HepG2 (cell line): ENCODE results near the gene EFHD2. TPM values are rescaled to one million over a fixed set of nuclear protein-coding genes. Genes with fewer than 3 reads are reported as not detected.

ENCODE experiments used
- BHLHE40 ChIP-seq: IDR thresholded peaks from 2 replicates; pipeline ENCODE4 v1.6.1; 2011; ENCODE audit warnings: low read length, improper control_type of control experiment
- ELF3 ChIP-seq: IDR thresholded peaks from 2 replicates; pipeline ENCODE4 v1.6.1; 2016; ENCODE audit warnings: missing genetic modification reagents, missing compliant biosample characterization
- FOSL1 ChIP-seq: sonication (generic); formaldehyde crosslinking; IDR thresholded peaks from 2 replicates; pipeline ENCODE4 v1.9.0; 2021; ENCODE audit warnings: missing genetic modification reagents, borderline replicate concordance
- HOXA3 ChIP-seq: sonication (generic); formaldehyde crosslinking; IDR thresholded peaks from 2 replicates; pipeline ENCODE4 v1.5.0; 2020; ENCODE audit warnings: missing genetic modification reagents
- NCOR1 ChIP-seq: fragments of 200-600 bp; sonication (generic); IDR thresholded peaks from 2 replicates; pipeline ENCODE4 v1.7.0; 2017; ENCODE audit warnings: antibody characterized with exemption, low read length, borderline replicate concordance
- SMARCC2 ChIP-seq: fragments of 450-650 bp; IDR thresholded peaks from 2 replicates; pipeline ENCODE4 v1.6.1; 2017; ENCODE audit warnings: antibody characterized with exemption, mild to moderate bottlenecking
- STAG1 ChIP-seq: sonication (generic); formaldehyde crosslinking; IDR thresholded peaks from 2 replicates; pipeline ENCODE4 v1.4.0; 2020; ENCODE audit warnings: missing genetic modification reagents
- TMF1 ChIP-seq: sonication (generic); formaldehyde crosslinking; IDR thresholded peaks from 2 replicates; pipeline ENCODE4 v1.8.1; 2022; ENCODE audit warnings: low read depth, missing genetic modification reagents
- ZNF264 ChIP-seq: sonication (generic); formaldehyde crosslinking; IDR thresholded peaks from 2 replicates; pipeline ENCODE4 v1.4.0; 2020; ENCODE audit warnings: missing genetic modification reagents
- ZNF703 ChIP-seq: sonication (generic); formaldehyde crosslinking; IDR thresholded peaks from 2 replicates; pipeline ENCODE4 v1.5.1; 2020; ENCODE audit warnings: missing genetic modification reagents, mild to moderate bottlenecking, moderate library complexity, borderline replicate concordance
- polyA plus RNA-seq, 8 experiments: library from polyadenylated mRNA; depleted of rRNA in 3 of 8; stranded (reverse) in 7 of 8; unstranded in 1 of 8; fragments of >200 nt; fragmentation: Illumina TruSeq in 4 of 8; extraction: Trizol in 4 of 8; gene quantifications; 2 replicates each; pipeline versions ENCODE4 v1.2.1 to v1.2.3, GENCODE V29; 2011 to 2016; ENCODE audit warnings: low read depth in 4 of 8, missing spikeins in 1 of 8, mixed read lengths in 1 of 8; ENCODE audit not compliant: insufficient read depth in 1 of 8
- total RNA-seq, 5 experiments: library from RNA; depleted of rRNA; stranded (reverse); fragments of >200 nt; fragmentation: Illumina TruSeq; extraction: Trizol; gene quantifications; 2 replicates each; pipeline ENCODE4 v1.2.3, GENCODE V29; 2016; ENCODE audit warnings: low read depth in 1 of 5
- TF ChIP-seq, protein P1 (sequence below): sonication (generic); formaldehyde crosslinking; IDR thresholded peaks from 2 replicates; pipeline ENCODE4 v1.4.0; 2020; ENCODE audit warnings: mild to moderate bottlenecking, missing genetic modification reagents
- TF ChIP-seq, protein P2 (sequence below): sonication (generic); formaldehyde crosslinking; IDR thresholded peaks from 2 replicates; pipeline ENCODE4 v1.5.0; 2020; ENCODE audit warnings: mild to moderate bottlenecking, missing genetic modification reagents
- TF ChIP-seq, protein P3 (sequence below): sonication (generic); formaldehyde crosslinking; IDR thresholded peaks from 2 replicates; pipeline ENCODE4 v1.4.0; 2020; ENCODE audit warnings: missing genetic modification reagents
- TF ChIP-seq, protein P4 (sequence below): sonication (generic); formaldehyde crosslinking; IDR thresholded peaks from 2 replicates; pipeline ENCODE4 v1.4.0; 2020; ENCODE audit warnings: missing genetic modification reagents

Gene EFHD2
- total and polyA plus RNA-seq, 2 of the 13 experiments (the other 11 are each of a cell fraction or from before 2014, with no cell fraction given) = 9.4 to 12.7 TPM

DNA sequence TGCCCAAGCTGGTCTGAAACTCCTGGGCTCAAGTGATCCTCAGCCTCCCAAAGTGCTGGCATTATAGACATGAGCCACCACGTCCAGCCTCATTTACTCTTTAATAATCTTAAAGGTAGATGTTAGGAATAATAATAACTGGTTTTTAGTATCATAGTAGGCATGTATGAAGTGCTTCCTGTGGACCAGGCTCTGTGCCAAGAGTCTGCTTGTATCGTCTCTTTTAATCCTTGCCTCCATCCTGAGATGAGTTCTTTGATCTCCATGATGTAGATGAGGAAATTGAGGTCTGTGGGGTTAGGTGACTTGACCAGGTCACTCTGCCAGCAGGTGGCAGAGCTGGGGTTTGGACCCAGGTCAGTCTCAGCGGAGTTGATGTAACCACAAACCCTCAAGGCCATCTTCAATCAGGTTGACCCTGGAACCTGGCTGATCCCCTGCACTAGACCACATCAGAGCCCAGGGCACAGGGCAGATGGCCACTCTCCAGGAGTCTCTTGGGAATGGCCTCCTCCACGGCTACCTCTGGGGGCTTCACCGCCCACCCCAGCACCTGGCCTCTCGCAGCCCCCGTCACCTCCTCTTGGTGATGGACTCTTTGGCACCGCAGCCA, 11.3 kb downstream of the EFHD2 start (continued):
- TF ChIP-seq TMF1 (CRISPR knock-in tag) (no peak), FOSL1 (CRISPR knock-in tag) (no peak), ZNF264 (CRISPR knock-in tag) (no peak), HOXA3 (CRISPR knock-in tag) (peak; percentile 42; the same call in 1 of the 2 replicates), SMARCC2 (no peak), ELF3 (CRISPR knock-in tag) (peak; percentile 65; the same call in 1 of the 2 replicates), NCOR1 (0 out of 2 replicates have a peak, but pooled peaks have one; percentile 36), BHLHE40 (no peak), ZNF703 (CRISPR knock-in tag) (no peak), STAG1 (CRISPR knock-in tag) (peak; percentile 59)
- TF ChIP-seq, protein P1, sequence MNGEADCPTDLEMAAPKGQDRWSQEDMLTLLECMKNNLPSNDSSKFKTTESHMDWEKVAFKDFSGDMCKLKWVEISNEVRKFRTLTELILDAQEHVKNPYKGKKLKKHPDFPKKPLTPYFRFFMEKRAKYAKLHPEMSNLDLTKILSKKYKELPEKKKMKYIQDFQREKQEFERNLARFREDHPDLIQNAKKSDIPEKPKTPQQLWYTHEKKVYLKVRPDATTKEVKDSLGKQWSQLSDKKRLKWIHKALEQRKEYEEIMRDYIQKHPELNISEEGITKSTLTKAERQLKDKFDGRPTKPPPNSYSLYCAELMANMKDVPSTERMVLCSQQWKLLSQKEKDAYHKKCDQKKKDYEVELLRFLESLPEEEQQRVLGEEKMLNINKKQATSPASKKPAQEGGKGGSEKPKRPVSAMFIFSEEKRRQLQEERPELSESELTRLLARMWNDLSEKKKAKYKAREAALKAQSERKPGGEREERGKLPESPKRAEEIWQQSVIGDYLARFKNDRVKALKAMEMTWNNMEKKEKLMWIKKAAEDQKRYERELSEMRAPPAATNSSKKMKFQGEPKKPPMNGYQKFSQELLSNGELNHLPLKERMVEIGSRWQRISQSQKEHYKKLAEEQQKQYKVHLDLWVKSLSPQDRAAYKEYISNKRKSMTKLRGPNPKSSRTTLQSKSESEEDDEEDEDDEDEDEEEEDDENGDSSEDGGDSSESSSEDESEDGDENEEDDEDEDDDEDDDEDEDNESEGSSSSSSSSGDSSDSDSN (CRISPR knock-in tag) = peak; percentile 24; the same call in 1 of the 2 replicates
- TF ChIP-seq, protein P2, sequence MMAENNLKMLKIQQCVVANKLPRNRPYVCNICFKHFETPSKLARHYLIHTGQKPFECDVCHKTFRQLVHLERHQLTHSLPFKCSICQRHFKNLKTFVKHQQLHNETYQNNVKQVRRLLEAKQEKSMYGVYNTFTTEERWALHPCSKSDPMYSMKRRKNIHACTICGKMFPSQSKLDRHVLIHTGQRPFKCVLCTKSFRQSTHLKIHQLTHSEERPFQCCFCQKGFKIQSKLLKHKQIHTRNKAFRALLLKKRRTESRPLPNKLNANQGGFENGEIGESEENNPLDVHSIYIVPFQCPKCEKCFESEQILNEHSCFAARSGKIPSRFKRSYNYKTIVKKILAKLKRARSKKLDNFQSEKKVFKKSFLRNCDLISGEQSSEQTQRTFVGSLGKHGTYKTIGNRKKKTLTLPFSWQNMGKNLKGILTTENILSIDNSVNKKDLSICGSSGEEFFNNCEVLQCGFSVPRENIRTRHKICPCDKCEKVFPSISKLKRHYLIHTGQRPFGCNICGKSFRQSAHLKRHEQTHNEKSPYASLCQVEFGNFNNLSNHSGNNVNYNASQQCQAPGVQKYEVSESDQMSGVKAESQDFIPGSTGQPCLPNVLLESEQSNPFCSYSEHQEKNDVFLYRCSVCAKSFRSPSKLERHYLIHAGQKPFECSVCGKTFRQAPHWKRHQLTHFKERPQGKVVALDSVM (CRISPR knock-in tag) = peak; percentile 17; the same call in 1 of the 2 replicates
- TF ChIP-seq, protein P3, sequence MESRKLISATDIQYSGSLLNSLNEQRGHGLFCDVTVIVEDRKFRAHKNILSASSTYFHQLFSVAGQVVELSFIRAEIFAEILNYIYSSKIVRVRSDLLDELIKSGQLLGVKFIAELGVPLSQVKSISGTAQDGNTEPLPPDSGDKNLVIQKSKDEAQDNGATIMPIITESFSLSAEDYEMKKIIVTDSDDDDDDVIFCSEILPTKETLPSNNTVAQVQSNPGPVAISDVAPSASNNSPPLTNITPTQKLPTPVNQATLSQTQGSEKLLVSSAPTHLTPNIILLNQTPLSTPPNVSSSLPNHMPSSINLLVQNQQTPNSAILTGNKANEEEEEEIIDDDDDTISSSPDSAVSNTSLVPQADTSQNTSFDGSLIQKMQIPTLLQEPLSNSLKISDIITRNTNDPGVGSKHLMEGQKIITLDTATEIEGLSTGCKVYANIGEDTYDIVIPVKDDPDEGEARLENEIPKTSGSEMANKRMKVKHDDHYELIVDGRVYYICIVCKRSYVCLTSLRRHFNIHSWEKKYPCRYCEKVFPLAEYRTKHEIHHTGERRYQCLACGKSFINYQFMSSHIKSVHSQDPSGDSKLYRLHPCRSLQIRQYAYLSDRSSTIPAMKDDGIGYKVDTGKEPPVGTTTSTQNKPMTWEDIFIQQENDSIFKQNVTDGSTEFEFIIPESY = 0 out of 2 replicates have a peak, but pooled peaks have one; percentile 10
- TF ChIP-seq, protein P4, sequence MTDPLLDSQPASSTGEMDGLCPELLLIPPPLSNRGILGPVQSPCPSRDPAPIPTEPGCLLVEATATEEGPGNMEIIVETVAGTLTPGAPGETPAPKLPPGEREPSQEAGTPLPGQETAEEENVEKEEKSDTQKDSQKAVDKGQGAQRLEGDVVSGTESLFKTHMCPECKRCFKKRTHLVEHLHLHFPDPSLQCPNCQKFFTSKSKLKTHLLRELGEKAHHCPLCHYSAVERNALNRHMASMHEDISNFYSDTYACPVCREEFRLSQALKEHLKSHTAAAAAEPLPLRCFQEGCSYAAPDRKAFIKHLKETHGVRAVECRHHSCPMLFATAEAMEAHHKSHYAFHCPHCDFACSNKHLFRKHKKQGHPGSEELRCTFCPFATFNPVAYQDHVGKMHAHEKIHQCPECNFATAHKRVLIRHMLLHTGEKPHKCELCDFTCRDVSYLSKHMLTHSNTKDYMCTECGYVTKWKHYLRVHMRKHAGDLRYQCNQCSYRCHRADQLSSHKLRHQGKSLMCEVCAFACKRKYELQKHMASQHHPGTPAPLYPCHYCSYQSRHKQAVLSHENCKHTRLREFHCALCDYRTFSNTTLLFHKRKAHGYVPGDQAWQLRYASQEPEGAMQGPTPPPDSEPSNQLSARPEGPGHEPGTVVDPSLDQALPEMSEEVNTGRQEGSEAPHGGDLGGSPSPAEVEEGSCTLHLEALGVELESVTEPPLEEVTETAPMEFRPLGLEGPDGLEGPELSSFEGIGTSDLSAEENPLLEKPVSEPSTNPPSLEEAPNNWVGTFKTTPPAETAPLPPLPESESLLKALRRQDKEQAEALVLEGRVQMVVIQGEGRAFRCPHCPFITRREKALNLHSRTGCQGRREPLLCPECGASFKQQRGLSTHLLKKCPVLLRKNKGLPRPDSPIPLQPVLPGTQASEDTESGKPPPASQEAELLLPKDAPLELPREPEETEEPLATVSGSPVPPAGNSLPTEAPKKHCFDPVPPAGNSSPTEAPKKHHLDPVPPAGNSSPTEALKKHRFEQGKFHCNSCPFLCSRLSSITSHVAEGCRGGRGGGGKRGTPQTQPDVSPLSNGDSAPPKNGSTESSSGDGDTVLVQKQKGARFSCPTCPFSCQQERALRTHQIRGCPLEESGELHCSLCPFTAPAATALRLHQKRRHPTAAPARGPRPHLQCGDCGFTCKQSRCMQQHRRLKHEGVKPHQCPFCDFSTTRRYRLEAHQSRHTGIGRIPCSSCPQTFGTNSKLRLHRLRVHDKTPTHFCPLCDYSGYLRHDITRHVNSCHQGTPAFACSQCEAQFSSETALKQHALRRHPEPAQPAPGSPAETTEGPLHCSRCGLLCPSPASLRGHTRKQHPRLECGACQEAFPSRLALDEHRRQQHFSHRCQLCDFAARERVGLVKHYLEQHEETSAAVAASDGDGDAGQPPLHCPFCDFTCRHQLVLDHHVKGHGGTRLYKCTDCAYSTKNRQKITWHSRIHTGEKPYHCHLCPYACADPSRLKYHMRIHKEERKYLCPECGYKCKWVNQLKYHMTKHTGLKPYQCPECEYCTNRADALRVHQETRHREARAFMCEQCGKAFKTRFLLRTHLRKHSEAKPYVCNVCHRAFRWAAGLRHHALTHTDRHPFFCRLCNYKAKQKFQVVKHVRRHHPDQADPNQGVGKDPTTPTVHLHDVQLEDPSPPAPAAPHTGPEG (CRISPR knock-in tag) = no peak
